GM10248 (cell line): Measurements from ENCODE around the gene TMEM123.
"Not testable (repeated sequence)": the region's sequence is repeated elsewhere in the genome, so short reads cannot be mapped to it uniquely, and the experiment has no call there.

Experiments used
- CTCF ChIA-PET: fragments of 300-600 bp; sonication (Branson Sonifier 250); formaldehyde crosslinking; extraction: SDS; loops from one replicate; lab custom pipeline; 2021; ENCODE audit warnings: antibody characterized with exemption; lab: Yijun Ruan, JAX
- POLR2A ChIA-PET: fragments of 350-650 bp; sonication (Branson Sonifier 250); formaldehyde crosslinking; extraction: SDS; loops from one replicate; lab custom pipeline; 2020; ENCODE audit warnings: antibody characterized with exemption; lab: Yijun Ruan, JAX
- DNase-seq: peaks from one replicate; pipeline ENCODE4 v3.0.0; 2012; ENCODE audit errors: extremely low spot score
- TF ChIP-seq, protein P1 (sequence below): IDR thresholded peaks from 2 replicates; pipeline ENCODE4 v1.5.1; 2012; ENCODE audit warnings: mild to moderate bottlenecking, low read depth; ENCODE audit errors: extremely low read depth, missing control alignments, control extremely low read depth

Gene TMEM123

DNA sequence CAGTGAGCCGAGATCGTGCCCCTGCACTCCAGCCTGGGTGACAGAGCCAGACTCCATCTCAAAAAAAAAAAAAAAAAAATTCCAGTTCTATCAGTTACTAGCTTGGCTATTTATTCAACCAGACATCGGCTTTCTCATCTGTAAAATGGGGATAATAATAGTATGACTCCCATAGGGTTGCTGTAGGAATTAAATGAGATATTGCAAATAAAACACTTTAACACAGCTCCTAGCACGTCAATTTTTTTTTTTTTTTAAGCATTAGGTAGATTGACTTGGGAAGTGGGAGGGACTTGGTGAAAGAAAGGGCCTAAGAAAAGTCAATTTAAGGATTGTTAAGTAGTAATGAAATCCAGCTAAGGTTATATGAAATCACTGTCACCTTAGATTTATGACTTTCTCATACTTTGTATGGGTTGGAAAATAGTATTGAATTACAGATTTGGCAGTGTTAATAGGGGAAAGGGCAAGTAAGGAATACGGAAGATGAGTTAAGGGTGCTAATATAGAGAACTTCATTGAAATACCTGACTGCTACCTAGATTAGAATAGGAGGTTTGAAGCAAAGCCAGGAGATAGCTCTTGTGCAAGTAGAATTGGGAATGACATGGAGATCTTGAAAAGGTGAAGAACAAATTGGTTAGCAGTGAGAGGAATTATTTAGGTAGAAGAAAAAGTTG is 76.7 kb downstream of the TMEM123 start:
- ChIA-PET CTCF (interaction anchor here (1.0 to 2.7 kb wide), 9 partner anchors 8 to 238 kb away, joined by 3 to 18 read pairs (median 5); no protein-coding TSS in a partner anchor), POLR2A (no interaction called here)
- no peak for DNase-seq
- TF ChIP-seq, protein P1, sequence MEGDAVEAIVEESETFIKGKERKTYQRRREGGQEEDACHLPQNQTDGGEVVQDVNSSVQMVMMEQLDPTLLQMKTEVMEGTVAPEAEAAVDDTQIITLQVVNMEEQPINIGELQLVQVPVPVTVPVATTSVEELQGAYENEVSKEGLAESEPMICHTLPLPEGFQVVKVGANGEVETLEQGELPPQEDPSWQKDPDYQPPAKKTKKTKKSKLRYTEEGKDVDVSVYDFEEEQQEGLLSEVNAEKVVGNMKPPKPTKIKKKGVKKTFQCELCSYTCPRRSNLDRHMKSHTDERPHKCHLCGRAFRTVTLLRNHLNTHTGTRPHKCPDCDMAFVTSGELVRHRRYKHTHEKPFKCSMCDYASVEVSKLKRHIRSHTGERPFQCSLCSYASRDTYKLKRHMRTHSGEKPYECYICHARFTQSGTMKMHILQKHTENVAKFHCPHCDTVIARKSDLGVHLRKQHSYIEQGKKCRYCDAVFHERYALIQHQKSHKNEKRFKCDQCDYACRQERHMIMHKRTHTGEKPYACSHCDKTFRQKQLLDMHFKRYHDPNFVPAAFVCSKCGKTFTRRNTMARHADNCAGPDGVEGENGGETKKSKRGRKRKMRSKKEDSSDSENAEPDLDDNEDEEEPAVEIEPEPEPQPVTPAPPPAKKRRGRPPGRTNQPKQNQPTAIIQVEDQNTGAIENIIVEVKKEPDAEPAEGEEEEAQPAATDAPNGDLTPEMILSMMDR: no peak

DNA sequence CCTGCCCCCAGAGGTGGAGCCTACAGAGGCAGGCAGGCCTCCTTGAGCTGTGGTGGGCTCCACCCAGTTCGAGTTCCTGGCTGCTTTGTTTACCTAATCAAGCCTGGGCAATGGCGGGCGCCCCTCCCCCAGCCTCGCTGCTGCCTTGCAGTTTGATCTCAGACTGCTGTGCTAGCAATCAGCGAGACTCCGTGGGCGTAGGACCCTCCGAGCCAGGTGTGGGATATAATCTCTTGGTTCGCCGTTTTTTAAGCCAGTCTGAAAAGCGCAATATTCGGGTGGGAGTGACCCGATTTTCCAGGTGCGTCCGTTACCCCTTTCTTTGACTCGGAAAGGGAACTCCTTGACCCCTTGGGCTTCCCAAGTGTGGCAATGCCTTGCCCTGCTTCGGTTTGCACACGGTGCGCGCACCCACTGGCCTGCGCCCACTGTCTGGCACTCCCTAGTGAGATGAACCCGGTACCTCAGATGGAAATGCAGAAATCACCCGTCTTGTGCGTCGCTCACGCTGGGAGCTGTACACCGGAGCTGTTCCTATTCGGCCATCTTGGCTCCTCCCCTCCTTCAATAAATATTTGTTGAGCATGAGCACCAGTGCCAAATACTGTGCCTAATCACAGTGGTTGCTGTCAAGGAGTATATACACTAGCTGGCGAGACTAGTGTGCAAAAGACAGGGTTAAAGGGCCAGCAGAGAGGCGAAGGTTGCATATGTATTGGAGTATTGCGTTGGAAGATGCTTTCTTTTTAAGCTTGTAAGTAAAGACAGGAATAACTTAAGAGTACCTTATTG is 77.7 kb downstream of the TMEM123 start:
- DNase-seq, POLR2A ChIA-PET: not testable (repeated sequence)
- CTCF ChIA-PET: interaction anchor here (1.2 to 2.7 kb wide), 6 partner anchors 9 to 238 kb away, joined by 4 to 18 read pairs (median 5); no protein-coding TSS in a partner anchor

DNA sequence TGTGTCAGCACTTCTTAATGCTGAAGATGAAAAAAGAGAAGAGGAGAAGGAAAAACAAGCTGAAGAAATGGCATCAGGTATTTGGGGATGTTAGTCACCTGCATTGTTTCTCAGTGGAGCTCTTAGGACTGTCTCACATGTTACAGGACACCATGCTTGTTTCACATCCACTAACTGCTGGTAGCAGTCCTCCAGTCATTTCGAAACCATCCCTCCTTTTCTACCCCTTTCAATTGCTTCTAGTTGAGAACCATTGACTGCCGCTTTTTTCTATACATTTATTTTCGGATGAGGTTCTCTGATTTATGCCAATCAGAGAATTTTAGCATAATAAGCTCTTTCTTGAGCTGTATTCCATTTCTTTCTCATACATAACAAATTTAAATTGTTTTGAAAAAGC is 84.1 kb downstream of the TMEM123 start:
- TF ChIP-seq, protein P1: no peak
- DNase-seq: peak; percentile 75
- ChIA-PET CTCF (interaction anchor here (1.0 to 6.0 kb wide), 8 partner anchors 12 to 298 kb away, joined by 4 to 44 read pairs (median 6); no protein-coding TSS in a partner anchor), POLR2A (no interaction called here)

DNA sequence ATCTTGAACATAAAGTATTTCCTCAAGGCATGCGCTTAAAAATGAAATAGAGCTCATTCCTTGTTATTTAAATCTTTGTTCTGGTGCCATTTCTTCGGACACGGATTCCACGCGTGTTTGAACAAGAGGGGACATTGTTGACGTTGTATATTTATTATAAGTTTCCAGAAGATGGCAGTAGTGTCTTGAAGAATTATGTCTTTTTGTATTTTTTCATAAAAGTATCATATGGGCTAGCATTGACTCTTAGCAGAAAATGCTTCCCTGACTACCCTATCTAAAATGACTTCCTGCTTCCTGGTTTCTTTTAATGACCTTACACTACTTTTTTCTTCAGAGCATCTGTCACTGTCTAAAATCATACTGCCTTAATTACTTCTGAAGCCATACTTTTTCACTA is 85.2 kb downstream of the TMEM123 start:
- POLR2A ChIA-PET: no interaction called here

DNA sequence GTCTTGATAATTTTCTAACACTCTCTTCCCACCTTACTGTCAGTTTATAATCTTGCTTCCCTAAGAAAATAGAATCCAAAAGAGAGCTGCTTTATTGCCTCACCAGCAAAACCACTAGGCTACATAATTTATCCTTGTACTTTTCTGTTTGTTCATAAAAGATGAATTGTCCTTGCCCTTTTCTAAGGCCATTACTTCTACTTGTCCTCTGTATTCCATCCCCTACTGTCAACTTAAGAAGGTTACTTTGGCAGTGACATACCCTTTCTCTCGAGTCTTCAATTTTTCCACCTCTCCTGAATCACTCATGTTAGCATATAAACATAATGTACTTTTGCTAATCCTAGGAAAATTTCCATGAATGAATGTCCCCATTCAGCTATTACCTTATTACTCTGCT is 87.6 kb downstream of the TMEM123 start:
- DNase-seq: no peak
- TF ChIP-seq, protein P1: no peak
- ChIA-PET POLR2A (no interaction called here), CTCF (interaction anchor here (0.8 to 6.0 kb wide), 5 partner anchors 10 to 248 kb away, joined by 3 to 44 read pairs (median 13); no protein-coding TSS in a partner anchor)

More for the DNA sequence above, 85.2 kb downstream of the TMEM123 start:
- CTCF ChIA-PET: interaction anchor here (0.7 to 6.0 kb wide), 19 partner anchors 9 to 301 kb away, joined by 3 to 44 read pairs (median 4); no protein-coding TSS in a partner anchor
- TF ChIP-seq, protein P1: no peak
- no peak for DNase-seq

DNA sequence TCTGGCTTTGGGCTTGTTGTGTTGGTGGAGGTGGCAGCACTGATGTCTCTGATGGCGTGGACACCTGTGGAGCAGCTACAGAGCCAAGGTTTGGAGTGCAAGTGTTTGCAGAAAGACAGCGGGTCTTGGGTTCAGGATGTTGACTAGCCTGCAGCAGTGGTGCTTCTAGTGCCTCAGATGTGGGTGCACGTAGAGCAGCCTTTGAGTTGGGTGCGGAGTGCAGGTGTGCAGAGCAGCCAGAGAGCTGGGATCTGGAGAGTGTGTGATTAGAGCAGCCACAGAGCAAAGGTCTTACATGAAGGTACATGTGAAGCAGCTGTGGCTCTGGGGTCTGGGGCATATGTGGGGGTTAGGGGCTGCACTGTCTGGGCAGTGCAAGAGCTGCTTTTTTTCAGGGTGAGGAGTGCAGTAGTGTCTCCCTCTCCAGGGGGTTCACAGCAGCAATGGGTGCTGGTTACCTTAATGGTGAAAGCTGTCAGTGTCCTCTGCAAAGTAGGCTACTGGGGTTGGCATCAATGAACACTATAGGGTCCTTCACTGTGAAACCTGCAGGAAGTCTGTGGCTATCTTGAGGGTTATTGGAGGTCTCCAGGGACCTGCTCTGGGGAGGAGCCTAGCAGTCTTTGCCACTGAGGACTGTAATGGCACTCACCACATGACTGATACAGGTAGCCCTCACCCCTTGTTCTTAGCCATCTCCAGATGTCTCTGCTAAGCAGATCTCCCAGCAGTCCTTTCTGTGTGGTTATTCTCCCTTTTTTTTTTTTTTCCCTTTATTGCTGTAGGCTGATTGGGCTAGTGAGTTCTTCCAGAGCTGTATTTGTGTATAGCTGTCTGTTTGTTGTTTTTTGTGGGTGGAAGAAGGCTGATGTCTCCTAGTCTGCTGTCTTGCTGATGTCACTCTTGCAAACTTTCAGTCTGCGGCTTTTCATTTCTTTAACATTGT is 91.2 kb downstream of the TMEM123 start:
- TF ChIP-seq, protein P1: no peak
- ChIA-PET CTCF (interaction anchor here (0.8 to 1.4 kb wide), 3 partner anchors 9 to 19 kb away, joined by 3 to 7 read pairs (median 3); no protein-coding TSS in a partner anchor), POLR2A (interaction anchor here (0.9 kb wide), 1 partner anchor 11 kb away, joined by 3 read pairs; no protein-coding TSS in a partner anchor)
- no peak for DNase-seq
